ENCODE data around the gene SRF. TPM values are rescaled to one million over a fixed set of nuclear protein-coding genes. Genes with fewer than 3 reads are reported as not detected.
A peak's percentile ranks its signal among the peaks of the same experiment; 100 is the strongest.

SRF gene
- total and polyA plus RNA-seq, 2 of the 4 experiments (the other 2 are of a cell fraction), result 20.6 to 56.3 TPM

DNA sequence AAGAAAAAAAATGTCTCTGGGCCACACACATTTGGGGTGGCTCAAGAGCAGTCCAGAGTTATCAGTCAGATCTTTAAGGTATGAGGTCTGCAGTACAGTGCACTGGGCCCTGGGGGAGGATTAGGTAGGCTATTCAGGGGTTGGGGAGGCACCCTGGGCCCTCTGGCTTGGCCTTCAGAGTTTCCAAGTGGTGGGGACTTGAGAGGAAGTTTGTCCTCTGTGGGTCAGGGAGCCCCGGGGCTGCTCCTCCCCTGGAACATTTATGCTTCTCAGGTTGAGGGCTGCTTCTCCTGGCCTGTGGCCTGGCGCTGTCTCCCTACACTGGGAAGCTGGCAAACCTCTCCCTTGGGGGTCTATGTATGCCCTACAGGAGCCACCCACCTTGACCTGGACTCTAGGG, 48.9 kb upstream of the SRF start:
- peak overlapping the region; percentile 83 for H2BK120ac ChIP-seq (ENCODE audit: low read depth, low read length)
- POLR2A ChIA-PET (ENCODE audit: unreplicated experiment), result no interaction called here
- in situ Hi-C loops (cut with MboI; ENCODE audit: low sequenced_read_pairs), result no loop called here
- H3K23ac ChIP-seq (ENCODE audit: low read depth, low read length), result peak overlapping the region; percentile 84
- H3K56ac ChIP-seq (ENCODE audit: extremely low read depth, insufficient read depth, low read length), result no peak overlapping the region
- dilution Hi-C loops (cut with HindIII; ENCODE audit: low sequenced_read_pairs, unreplicated experiment), result no loop called here
- peaks cover 34% of the 10 kb centered on the region for H4K20me1 ChIP-seq (ENCODE audit: insufficient read depth, low read length)
- peaks cover 61% of the 10 kb centered on the region for H3K4me1 ChIP-seq (ENCODE audit: control insufficient read depth, insufficient read depth, low read length)
- peak overlapping the region; percentile 62 for H3K18ac ChIP-seq (ENCODE audit: low read depth, low read length)
- H4K5ac ChIP-seq (ENCODE audit: low read depth, low read length), result peak overlapping the region; percentile 80
- peak overlapping the region; percentile 86 for H3K27ac ChIP-seq (ENCODE audit: insufficient read depth, low read length)
- H2BK5ac ChIP-seq (ENCODE audit: low read depth, low read length, poor library complexity, severe bottlenecking), result peak overlapping the region; percentile 88
- H2AFZ ChIP-seq (replicated peaks; ENCODE audit: low read length, poor library complexity), result no peak overlapping the region
- peaks cover 44 to 91% of the 10 kb centered on the region in 2 experiments for H3K79me1 ChIP-seq (ENCODE audit: low read depth in 1 of 2, low read length in 2 of 2)
- no peaks in the 10 kb centered on the region for H3K9me3 ChIP-seq (ENCODE audit: control insufficient read depth, insufficient read depth, low read length)
- CTCF ChIA-PET, result no interaction called here
- DNase-seq (no peak), ATAC-seq (ENCODE audit: low read depth) (no peak)
- H4K91ac ChIP-seq (ENCODE audit: insufficient read depth, low read depth, low read length), result peak overlapping the region; percentile 87
- H2AK9ac ChIP-seq (replicated peaks; ENCODE audit: low read depth, low read length, poor library complexity), result peak overlapping the region; percentile 80
- no peak overlapping the region for H3K4me3 ChIP-seq (ENCODE audit: insufficient read depth, low read depth, low read length)
- peak overlapping the region; percentile 57; the same call in 1 of the 3 replicates for H2BK15ac ChIP-seq (ENCODE audit: low read depth, low read length)
- no peaks in the 10 kb centered on the region for H3K27me3 ChIP-seq (ENCODE audit: control insufficient read depth, insufficient read depth, low read length)
- H4K8ac ChIP-seq (ENCODE audit: low read depth in 2 of 2, low read length in 2 of 2), result peak overlapping the region; percentile 23 to 85; a peak in 3 of 4 replicates
- peak overlapping the region; percentile 69 for H3K14ac ChIP-seq (replicated peaks; ENCODE audit: low read depth, low read length)
- H3K9me1 ChIP-seq (ENCODE audit: insufficient read depth, low read length), result peaks cover 53% of the 10 kb centered on the region
- WGBS, 2 experiments (ENCODE audit: extremely low coverage in 2 of 2, insufficient read length in 1 of 2), result 86% methylated on average over 1 of the region's 2 CpGs; no CpG with 5 or more reads in 1 of the 2 experiments
- H3K4ac ChIP-seq (ENCODE audit: low read depth, low read length), result peak overlapping the region; percentile 91
- H3K9ac ChIP-seq (ENCODE audit: low read depth, low read length), result no peak overlapping the region
- TF ChIP-seq BHLHE40 (IDR thresholded peaks at IDR 0.05; ENCODE audit: low read depth, low read length), result no peak
- no peak for TF ChIP-seq MAZ (IDR thresholded peaks at IDR 0.05; ENCODE audit: borderline replicate concordance, low read depth, low read length)
- TF ChIP-seq MAFK (IDR thresholded peaks at IDR 0.05; ENCODE audit: low read depth, low read length), result no peak
- TF ChIP-seq, protein P1, sequence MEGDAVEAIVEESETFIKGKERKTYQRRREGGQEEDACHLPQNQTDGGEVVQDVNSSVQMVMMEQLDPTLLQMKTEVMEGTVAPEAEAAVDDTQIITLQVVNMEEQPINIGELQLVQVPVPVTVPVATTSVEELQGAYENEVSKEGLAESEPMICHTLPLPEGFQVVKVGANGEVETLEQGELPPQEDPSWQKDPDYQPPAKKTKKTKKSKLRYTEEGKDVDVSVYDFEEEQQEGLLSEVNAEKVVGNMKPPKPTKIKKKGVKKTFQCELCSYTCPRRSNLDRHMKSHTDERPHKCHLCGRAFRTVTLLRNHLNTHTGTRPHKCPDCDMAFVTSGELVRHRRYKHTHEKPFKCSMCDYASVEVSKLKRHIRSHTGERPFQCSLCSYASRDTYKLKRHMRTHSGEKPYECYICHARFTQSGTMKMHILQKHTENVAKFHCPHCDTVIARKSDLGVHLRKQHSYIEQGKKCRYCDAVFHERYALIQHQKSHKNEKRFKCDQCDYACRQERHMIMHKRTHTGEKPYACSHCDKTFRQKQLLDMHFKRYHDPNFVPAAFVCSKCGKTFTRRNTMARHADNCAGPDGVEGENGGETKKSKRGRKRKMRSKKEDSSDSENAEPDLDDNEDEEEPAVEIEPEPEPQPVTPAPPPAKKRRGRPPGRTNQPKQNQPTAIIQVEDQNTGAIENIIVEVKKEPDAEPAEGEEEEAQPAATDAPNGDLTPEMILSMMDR (conservative IDR thresholded peaks at IDR 0.05; ENCODE audit: low read depth, low read length), result no peak
- TF ChIP-seq FOS (IDR thresholded peaks at IDR 0.05; ENCODE audit: low read depth, low read length), result no peak
- TF ChIP-seq RFX5 (IDR thresholded peaks at IDR 0.05; ENCODE audit: low read depth, low read length), result no peak
- no peak for TF ChIP-seq RCOR1 (IDR thresholded peaks at IDR 0.05; ENCODE audit: insufficient replicate concordance, low read length)
- TF ChIP-seq CEBPB (IDR thresholded peaks at IDR 0.05; ENCODE audit: low read depth, low read length), result no peak
- no peak for TF ChIP-seq MXI1 (IDR thresholded peaks at IDR 0.05; ENCODE audit: borderline replicate concordance, low read depth, low read length)
- no peak for TF ChIP-seq POLR2A (IDR thresholded peaks at IDR 0.05; ENCODE audit: low read depth, low read length)
- no peak for TF ChIP-seq RAD21 (IDR thresholded peaks at IDR 0.05; ENCODE audit: low read length)
- TF ChIP-seq NFE2L2 (IDR thresholded peaks at IDR 0.05; ENCODE audit: low read depth, low read length), result no peak
- TF ChIP-seq SMC3 (IDR thresholded peaks at IDR 0.05; ENCODE audit: low read depth, low read length), result no peak
- TF ChIP-seq, protein P2, sequence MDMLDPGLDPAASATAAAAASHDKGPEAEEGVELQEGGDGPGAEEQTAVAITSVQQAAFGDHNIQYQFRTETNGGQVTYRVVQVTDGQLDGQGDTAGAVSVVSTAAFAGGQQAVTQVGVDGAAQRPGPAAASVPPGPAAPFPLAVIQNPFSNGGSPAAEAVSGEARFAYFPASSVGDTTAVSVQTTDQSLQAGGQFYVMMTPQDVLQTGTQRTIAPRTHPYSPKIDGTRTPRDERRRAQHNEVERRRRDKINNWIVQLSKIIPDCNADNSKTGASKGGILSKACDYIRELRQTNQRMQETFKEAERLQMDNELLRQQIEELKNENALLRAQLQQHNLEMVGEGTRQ (IDR thresholded peaks at IDR 0.05; ENCODE audit: low read depth, low read length), result no peak
- TF ChIP-seq, protein P3, sequence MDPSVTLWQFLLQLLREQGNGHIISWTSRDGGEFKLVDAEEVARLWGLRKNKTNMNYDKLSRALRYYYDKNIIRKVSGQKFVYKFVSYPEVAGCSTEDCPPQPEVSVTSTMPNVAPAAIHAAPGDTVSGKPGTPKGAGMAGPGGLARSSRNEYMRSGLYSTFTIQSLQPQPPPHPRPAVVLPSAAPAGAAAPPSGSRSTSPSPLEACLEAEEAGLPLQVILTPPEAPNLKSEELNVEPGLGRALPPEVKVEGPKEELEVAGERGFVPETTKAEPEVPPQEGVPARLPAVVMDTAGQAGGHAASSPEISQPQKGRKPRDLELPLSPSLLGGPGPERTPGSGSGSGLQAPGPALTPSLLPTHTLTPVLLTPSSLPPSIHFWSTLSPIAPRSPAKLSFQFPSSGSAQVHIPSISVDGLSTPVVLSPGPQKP (IDR thresholded peaks at IDR 0.05; ENCODE audit: borderline replicate concordance, low read depth, low read length), result no peak
- TF ChIP-seq CHD1 (IDR thresholded peaks at IDR 0.05; ENCODE audit: low read depth, low read length), result no peak
- no peaks in the 10 kb centered on the region for H3K36me3 ChIP-seq (ENCODE audit: control insufficient read depth, insufficient read depth, low read length)
- H2BK20ac ChIP-seq (ENCODE audit: low read depth, low read length), result peak overlapping the region; percentile 57
- peak overlapping the region; percentile 78; the same call in 1 of the 2 replicates for H2AK5ac ChIP-seq (ENCODE audit: low read depth, low read length)
- H3K4me2 ChIP-seq (ENCODE audit: low read depth, low read length), result no peak overlapping the region
- intact Hi-C loops (cut with micrococcal nuclease), result no loop called here
- BruUV-seq (replicated peaks), result no TSS peak

Data from IMR-90 (cell line).